Airway epithelial cell (primary cell): ENCODE data around the gene LCE3D. TPM values are rescaled to one million over a fixed set of nuclear protein-coding genes. Genes with fewer than 3 reads are reported as not detected.

Experiments
- total RNA-seq: library from RNA; depleted of rRNA; stranded (reverse); fragments of >200 nt; gene quantifications from 2 replicates; pipeline ENCODE4 v1.2.3, GENCODE V29; 2015

LCE3D gene
- total RNA-seq, result 0.60 TPM in 1 of 2 replicates, not detected in the other

GRCh38 chr1:152580433-152580832 lies at the start of gene LCE3D:
TSS of gene LCE3D (minus strand) at chr1:152580516. CDS start at chr1:152579936, 580 bp downstream.

GRCh38 chr1:152622803-152623202 lies 42.5 kb upstream of the LCE3D start, which contains the start of gene LCE3A:
TSS of gene LCE3A (minus strand) at chr1:152623103. CDS start at chr1:152623103, 0 bp downstream.

GRCh38 chr1:152613511-152613910 lies 33.2 kb upstream of the LCE3D start, which contains the start of gene LCE3B:
TSS of gene LCE3B (plus strand) at chr1:152613811. CDS start at chr1:152613811, 0 bp downstream.

GRCh38 chr1:152599934-152600333 lies 19.6 kb upstream of the LCE3D start, which contains the start of gene LCE3C:
TSS of gene LCE3C (plus strand) at chr1:152600234. CDS start at chr1:152600732, 498 bp downstream.

GRCh38 chr1:152566681-152567080 lies 13.6 kb downstream of the LCE3D start, which contains the start of gene LCE3E:
TSS of gene LCE3E (minus strand) at chr1:152566780. CDS start at chr1:152566208, 572 bp downstream.

Other genes with a start within 250 kb of the LCE3D start
- under 0.01 and 0.05 TPM in 2 replicates for gene FLG2, start 220.5 kb downstream of the LCE3D start, total RNA-seq
- gene CRNN, start 166.3 kb downstream of the LCE3D start, total RNA-seq, result 5.2 and 6.1 TPM in 2 replicates
- gene LCE5A, start 69.7 kb downstream of the LCE3D start, total RNA-seq, result not detected in 2 replicates
- 9.1 and 12.0 TPM in 2 replicates for gene CRCT1, start 66.0 kb downstream of the LCE3D start, total RNA-seq
- 0.23 and 0.63 TPM in 2 replicates for gene LCE3E, start 13.7 kb downstream of the LCE3D start, total RNA-seq
- gene LCE3C, start 19.7 kb upstream of the LCE3D start, total RNA-seq, result not detected in 2 replicates
- gene LCE3B, start 33.3 kb upstream of the LCE3D start, total RNA-seq, result not detected in 2 replicates
- not detected in 2 replicates for gene LCE3A, start 42.6 kb upstream of the LCE3D start, total RNA-seq
- not detected in 2 replicates for gene LCE2D, start 82.9 kb upstream of the LCE3D start, total RNA-seq
- gene LCE2C, start 94.8 kb upstream of the LCE3D start, total RNA-seq, result not detected in 2 replicates
- gene LCE2B, start 105.6 kb upstream of the LCE3D start, total RNA-seq, result not detected in 2 replicates
- gene LCE2A, start 117.8 kb upstream of the LCE3D start, total RNA-seq, result not detected in 2 replicates
- gene LCE4A, start 127.6 kb upstream of the LCE3D start, total RNA-seq, result not detected in 2 replicates
- not detected in 2 replicates for gene KPRP, start 177.5 kb upstream of the LCE3D start, total RNA-seq
- not detected in 2 replicates for gene LCE1F, start 194.6 kb upstream of the LCE3D start, total RNA-seq
- gene LCE1E, start 205.7 kb upstream of the LCE3D start, total RNA-seq, result 0.37 TPM in 1 of 2 replicates, not detected in the other
- gene LCE1D, start 216.2 kb upstream of the LCE3D start, total RNA-seq, result not detected in 2 replicates
- gene LCE1C, start 226.1 kb upstream of the LCE3D start, total RNA-seq, result not detected in 2 replicates
- gene LCE1B, start 231.5 kb upstream of the LCE3D start, total RNA-seq, result not detected in 2 replicates
- not detected in 2 replicates for gene LCE1A, start 247.0 kb upstream of the LCE3D start, total RNA-seq